ENCODE measurements around the gene S1PR1. TPM values are rescaled to one million over a fixed set of nuclear protein-coding genes. Genes with fewer than 3 reads are reported as not detected.

Gene S1PR1
- total RNA-seq, 2 donors from 2014 or later, result 4.4 to 10.7 TPM

GRCh38 chr1:101267082-101267481 lies 30.3 kb downstream of the S1PR1 start:
- Histone ChIP-seq H3K4me1 (peaks cover 4% of the 10 kb centered on the region), H3K27ac (no peak overlapping the region), H3K27me3 (no peaks in the 10 kb centered on the region), H3K9me3 (no peaks in the 10 kb centered on the region), H3K36me3 (no peaks in the 10 kb centered on the region), H3K9ac (ENCODE audit: low read depth in 2 of 2, low read length in 2 of 2) (no peak overlapping the region), H3K4me3 (no peak overlapping the region)
- intact Hi-C loops (cut with DNase I), result no loop called here
- no peak for DNase-seq
- TF ChIP-seq, protein P1, sequence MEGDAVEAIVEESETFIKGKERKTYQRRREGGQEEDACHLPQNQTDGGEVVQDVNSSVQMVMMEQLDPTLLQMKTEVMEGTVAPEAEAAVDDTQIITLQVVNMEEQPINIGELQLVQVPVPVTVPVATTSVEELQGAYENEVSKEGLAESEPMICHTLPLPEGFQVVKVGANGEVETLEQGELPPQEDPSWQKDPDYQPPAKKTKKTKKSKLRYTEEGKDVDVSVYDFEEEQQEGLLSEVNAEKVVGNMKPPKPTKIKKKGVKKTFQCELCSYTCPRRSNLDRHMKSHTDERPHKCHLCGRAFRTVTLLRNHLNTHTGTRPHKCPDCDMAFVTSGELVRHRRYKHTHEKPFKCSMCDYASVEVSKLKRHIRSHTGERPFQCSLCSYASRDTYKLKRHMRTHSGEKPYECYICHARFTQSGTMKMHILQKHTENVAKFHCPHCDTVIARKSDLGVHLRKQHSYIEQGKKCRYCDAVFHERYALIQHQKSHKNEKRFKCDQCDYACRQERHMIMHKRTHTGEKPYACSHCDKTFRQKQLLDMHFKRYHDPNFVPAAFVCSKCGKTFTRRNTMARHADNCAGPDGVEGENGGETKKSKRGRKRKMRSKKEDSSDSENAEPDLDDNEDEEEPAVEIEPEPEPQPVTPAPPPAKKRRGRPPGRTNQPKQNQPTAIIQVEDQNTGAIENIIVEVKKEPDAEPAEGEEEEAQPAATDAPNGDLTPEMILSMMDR (IDR thresholded peaks at IDR 0.05), result no peak

DNA sequence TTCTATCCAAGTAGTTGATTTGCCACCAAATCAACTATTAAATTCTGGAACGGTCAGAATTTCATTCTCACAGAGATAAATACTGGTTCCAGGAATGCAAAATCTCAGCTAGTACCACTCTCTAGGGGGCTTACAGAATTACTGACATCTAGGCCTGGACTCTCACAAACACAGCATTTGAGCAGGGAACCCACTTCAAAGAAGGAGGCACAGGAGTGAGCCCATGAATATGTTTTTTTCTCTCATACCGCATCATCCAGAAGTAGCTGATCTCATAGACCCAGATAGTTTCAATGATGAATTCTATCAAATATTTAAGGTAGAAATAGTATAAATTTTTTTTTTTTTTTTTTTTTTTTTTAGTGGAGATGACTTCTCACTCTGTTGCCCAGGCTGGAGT lies 32.1 kb downstream of the S1PR1 start:
- H3K27ac ChIP-seq, result no peak overlapping the region
- H3K9ac ChIP-seq (ENCODE audit: low read depth in 2 of 2, low read length in 2 of 2), result no peak overlapping the region
- no peaks in the 10 kb centered on the region for H3K9me3 ChIP-seq
- H3K27me3 ChIP-seq, result no peaks in the 10 kb centered on the region
- no peaks in the 10 kb centered on the region for H3K4me1 ChIP-seq
- TF ChIP-seq, protein P1 (IDR thresholded peaks at IDR 0.05), result no peak
- no peaks in the 10 kb centered on the region for H3K36me3 ChIP-seq
- intact Hi-C loops (cut with DNase I), result no loop called here
- no peak overlapping the region for H3K4me3 ChIP-seq
- DNase-seq, result no peak

DNA sequence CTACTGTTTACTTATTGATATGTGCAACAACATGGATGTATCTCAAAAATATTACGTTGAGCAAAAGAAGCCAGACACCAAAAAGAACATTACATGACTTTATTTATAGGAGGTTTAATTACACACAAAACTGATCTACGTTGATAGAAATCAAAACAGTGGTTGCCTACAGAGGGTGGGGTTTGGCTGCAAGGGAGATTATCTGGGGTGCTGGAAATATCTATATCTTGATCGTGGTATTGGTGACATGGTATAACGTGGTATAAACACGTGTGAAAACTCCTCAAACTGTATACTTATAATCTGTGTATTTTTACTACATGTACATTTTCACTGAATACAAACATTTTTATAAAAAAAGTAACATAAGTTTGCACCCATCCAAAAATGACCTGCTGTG lies 38.9 kb downstream of the S1PR1 start:
- Histone ChIP-seq H3K27ac (no peak overlapping the region), H3K4me3 (no peak overlapping the region), H3K4me1 (no peaks in the 10 kb centered on the region), H3K9ac (ENCODE audit: low read depth in 2 of 2, low read length in 2 of 2) (no peak overlapping the region), H3K9me3 (no peaks in the 10 kb centered on the region), H3K27me3 (no peaks in the 10 kb centered on the region), H3K36me3 (no peaks in the 10 kb centered on the region)
- intact Hi-C loops (cut with DNase I), result no loop called here
- TF ChIP-seq, protein P1 (IDR thresholded peaks at IDR 0.05), result no peak
- no peak for DNase-seq

DNA sequence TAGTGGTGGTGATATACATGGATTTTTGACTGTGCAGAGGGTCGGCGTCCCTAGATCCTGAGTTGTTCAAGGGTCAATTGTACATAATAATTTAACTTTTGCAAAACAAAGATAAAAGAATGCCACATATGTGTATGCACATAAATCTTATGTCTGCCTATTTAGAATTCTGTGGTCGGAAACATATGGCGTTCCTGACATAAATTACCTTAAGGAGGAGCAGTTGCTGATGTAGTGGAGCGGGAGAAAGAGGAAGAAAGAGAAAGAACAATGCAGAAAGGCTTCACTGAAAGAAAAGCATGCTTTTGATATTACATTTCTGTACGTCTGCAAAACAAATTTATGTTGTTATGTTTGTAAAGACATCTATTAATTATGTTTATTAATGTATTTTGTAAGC lies 40.0 kb downstream of the S1PR1 start:
- TF ChIP-seq, protein P1 (IDR thresholded peaks at IDR 0.05), result no peak
- Histone ChIP-seq H3K9me3 (no peaks in the 10 kb centered on the region), H3K9ac (ENCODE audit: low read depth in 2 of 2, low read length in 2 of 2) (no peak overlapping the region), H3K4me1 (no peaks in the 10 kb centered on the region), H3K27me3 (no peaks in the 10 kb centered on the region), H3K4me3 (no peak overlapping the region), H3K27ac (no peak overlapping the region), H3K36me3 (no peaks in the 10 kb centered on the region)
- DNase-seq, result no peak
- intact Hi-C loops (cut with DNase I), result no loop called here

- intact Hi-C loops (cut with DNase I), result no loop called here
- TF ChIP-seq, protein P1 (IDR thresholded peaks at IDR 0.05), result no peak
- no peaks in the 10 kb centered on the region for H3K4me1 ChIP-seq
- no peaks in the 10 kb centered on the region for H3K27me3 ChIP-seq
- H3K27ac ChIP-seq, result no peak overlapping the region
- DNase-seq, result no peak
- no peak overlapping the region for H3K4me3 ChIP-seq
- H3K9me3 ChIP-seq, result no peaks in the 10 kb centered on the region
- H3K9ac ChIP-seq (ENCODE audit: low read depth in 2 of 2, low read length in 2 of 2), result no peak overlapping the region
- no peaks in the 10 kb centered on the region for H3K36me3 ChIP-seq
These were observed 41.4 kb downstream of the S1PR1 start for GRCh38 chr1:101278238-101278637.

DNA sequence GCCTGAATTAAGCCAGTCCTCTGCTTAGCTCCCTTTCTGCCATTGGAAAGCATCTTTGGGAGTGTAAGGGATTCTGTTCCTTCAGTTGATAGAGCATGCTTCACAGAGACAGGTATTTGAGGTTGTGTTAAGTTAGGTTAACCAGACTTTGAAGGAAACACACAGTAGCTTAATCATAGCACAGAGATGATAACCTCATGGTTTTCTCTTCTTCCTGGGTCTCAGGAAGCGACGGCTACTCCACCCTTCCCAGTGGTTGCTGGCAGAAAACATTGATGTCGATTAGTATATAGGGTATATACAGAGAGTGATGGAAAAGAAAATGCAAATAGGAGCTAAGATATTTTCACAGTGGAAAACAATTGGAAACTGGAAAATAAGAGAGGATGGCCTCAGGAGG lies 42.0 kb downstream of the S1PR1 start:
- Histone ChIP-seq H3K9ac (ENCODE audit: low read depth in 2 of 2, low read length in 2 of 2) (no peak overlapping the region), H3K27me3 (no peaks in the 10 kb centered on the region), H3K36me3 (no peaks in the 10 kb centered on the region), H3K9me3 (no peaks in the 10 kb centered on the region), H3K4me1 (no peaks in the 10 kb centered on the region), H3K4me3 (no peak overlapping the region), H3K27ac (no peak overlapping the region)
- DNase-seq, result no peak
- intact Hi-C loops (cut with DNase I), result no loop called here
- TF ChIP-seq, protein P1 (IDR thresholded peaks at IDR 0.05), result no peak
